HG02588 (cell line): ENCODE results near the gene PCA3.
"Not testable (repeated sequence)": the region's sequence is repeated elsewhere in the genome, so short reads cannot be mapped to it uniquely, and the experiment has no call there.

Experiments used
- ATAC-seq: cut with Tn5 transposase; IDR thresholded peaks from one replicate; pipeline ENCODE4 v1.9.1; 2021; ENCODE audit warnings: mild to moderate bottlenecking, moderate library complexity; ENCODE audit not compliant: unreplicated experiment

The PCA3 gene

DNA sequence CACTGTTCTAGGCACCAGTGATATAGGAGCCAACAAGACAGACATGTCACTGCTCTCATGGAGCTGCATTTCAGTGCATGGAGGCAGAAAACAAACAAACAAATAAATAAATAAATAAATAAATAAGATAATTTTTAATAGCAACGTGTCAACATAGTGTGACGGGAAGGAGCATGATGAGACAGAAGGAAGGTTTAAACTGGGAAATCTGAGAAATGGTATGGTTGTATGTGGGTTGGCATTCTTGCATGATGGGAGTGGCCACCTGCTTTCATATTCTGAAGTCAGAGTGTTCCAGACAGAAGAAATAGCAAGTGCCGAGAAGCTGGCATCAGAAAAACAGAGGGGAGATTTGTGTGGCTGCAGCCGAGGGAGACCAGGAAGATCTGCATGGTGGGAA is at the start of gene PCA3:
TSS of gene PCA3 (plus strand) at position 301 of the 400 bp plus-strand sequence.
- ATAC-seq: no peak

DNA sequence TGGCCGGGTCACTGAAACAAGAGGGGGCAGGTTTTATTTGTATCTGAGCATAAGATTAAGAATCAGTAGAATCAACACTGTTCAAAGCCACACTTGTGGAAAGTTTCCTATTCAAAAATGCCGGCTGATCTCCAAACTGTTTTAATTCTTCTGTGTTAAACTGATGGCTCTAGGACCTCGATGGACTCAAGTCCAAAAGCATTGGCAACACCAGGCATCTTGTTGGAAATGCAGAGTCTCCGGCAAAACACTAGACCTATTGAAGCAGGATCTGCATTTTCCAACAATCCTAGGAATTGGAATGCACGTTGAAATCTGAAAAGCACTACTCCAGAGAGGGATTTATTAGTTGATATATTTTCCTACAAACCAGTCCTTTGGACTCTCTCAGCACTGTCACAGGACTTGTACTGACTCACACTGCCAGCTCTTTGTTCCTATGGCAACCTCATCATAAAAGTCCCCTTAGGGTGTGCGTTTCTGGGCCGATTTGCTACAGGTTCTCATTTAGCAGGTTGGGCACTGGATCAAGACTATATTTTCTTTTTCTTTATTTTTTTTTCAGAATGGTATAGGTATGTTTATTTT is 48.1 kb upstream of the PCA3 start:
- no peak for ATAC-seq

DNA sequence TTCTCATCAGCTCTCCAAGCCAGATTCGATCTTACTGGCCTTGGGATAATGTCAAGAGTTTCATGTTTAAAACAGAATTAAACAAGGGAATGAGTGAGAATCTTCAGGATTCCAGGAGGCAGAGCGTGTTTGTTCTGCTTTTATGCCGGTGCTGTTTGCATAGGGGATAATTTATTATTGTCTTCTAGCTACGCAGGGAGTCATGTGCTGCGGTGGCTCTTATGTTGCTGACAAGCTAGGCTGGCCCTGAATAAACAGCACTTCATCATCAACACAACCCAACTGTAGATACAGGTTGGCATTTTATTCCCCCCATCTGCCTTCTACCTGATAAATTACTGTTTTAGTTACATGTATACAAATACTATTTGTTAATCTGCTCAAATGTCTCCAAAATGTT is 47.1 kb upstream of the PCA3 start:
- ATAC-seq: no peak

DNA sequence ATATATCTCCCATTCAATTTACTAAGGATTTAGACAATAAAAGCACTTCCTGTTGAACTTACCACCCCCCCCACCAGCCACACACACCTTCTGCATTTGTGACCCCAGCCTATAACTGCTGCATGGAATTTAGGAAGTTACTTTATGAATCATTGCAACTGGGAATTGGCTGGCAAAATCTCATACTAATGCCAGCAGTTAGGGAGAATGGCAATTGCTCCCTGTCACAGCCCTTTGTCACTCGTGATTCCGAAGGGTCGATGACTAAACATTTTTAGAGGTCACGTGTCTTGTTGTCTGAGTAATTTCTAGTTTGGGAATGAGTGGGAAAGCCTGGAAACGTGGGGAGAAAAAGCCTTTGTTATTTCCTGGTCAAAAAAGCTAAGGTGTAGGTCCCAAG is 46.6 kb upstream of the PCA3 start:
- no peak for ATAC-seq

DNA sequence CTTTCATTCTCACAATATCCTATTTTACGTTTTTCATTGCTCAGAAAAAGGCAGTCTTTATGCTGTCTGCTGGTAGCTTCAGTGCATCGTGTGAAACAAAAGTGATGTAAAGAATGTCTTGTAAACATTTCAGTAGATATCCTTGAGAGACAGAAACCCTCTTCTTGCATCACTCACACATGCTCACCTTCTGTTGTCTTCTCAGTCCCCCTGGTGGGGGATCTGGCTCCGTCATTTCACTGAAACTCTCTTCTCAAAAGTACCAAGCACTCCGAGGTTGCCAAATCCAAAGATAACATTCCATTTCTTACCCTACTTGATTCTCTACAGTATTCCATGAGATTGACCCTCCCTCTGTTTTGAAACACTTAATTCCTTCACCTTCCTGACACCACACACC is 46.1 kb upstream of the PCA3 start:
- no peak for ATAC-seq

DNA sequence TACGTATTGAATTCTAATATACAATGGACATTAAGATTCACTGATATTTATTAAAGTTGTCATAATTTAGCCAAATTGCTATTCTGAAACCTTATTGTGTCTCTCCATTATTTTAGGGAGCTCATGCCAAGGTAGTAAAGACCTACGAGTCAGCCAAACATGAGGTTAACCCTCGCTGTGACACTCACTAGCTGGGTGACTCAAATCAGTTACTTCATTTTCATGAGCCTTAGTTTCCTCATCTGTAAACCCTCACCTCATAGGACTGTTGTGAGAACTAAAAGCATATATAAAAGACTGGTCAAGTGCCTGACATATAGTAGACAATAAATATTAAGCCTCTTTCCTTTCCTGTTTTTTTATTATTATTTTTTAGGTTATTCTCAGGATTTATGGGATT is 44.0 kb upstream of the PCA3 start:
- no peak for ATAC-seq

DNA sequence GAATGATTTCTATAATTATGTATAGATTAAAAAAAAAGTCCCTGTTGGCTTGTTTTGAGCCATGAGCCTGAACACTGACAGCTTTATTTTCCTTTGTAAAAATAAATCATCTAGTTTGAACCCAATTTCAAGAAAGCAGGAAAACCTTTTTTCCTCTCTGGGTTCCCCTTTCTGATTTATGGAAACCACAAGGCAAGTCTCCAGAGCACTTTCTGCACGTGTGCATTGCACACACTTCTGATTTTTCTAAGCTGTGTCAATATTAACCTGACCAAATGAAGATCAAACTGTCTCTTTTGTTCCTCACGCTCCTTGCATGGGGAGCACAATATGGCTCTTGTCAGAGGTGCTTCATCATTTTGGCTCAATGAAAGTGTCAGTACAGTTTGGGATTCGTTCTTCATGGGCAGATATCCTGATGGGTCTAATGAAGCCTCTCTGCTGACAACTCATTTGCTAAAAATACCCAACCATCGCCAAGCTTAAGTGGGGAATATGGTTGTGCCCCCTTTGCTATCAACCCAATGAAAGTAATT is 39.2 kb upstream of the PCA3 start:
- ATAC-seq: no peak

DNA sequence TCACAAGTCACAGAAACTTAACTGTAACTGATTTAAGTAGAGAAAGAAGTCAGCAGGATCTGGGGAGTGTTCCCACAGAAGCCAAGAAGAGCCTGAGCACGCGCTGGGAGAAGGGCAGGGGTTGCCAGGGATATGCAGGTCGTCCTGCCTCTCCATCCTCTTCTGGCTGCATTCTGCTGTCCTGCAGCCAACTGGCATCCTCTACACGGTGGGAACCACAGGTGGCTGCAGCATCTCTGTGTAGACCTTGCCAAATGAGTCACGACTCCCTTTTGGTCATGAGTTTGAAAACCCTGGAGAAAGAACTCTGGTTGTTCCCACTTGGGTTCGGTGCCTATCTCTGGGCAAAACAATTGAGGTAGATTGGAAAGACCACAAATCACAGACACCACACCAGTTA is 38.4 kb upstream of the PCA3 start:
- ATAC-seq: no peak

DNA sequence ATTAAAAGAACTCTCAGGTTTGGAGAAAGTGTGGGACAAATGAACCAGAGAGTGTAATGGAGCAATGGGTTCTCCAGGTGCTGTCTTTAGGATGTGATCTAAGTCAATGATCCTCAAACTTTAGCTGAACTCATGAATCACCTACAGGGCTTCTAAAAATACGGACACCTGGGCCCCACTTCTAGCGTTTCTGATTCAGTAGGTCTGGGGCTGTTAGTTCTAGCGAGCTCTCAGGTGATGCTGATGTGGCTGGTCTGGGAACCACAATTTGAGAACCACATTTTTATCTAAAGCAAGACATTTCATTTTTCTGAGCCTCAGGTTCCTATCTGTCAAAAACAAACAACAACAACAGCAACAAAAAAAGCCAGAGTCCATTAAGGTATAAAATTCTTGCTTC is 35.1 kb upstream of the PCA3 start:
- no peak for ATAC-seq

DNA sequence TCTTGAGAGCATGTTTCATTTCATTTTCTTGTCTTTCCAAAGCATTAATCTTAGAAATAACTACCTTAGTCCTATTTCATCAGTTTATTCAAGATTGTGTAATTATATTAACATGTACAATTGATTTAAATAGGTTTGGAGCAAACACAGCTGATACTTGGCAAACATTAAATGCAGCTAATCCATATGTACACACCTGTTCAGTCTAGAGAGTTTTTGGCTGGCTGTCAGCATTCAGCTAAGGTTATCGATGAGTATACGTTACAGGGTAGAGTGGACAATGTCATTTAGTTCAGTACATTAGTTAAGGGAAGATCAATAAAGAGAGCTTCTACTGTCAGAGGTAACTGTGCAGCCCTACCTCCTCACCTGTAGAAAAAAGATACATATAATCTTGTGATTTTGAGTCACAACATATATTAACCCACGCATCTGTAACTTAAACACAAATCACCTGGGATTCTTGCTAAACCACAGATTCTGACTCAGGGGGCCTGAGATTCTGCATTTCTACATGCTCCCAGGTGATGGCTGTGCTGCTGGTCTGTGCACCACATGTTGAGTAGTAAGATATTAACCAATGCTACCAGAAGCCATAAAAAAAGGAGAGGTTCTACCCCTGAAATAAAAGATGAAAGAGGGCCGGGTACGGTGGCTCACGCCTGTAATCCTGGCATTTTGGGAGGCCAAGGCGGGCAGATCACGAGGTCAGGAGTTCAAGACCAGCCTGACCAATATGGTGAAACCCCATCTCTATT is 34.1 kb upstream of the PCA3 start:
- no peak for ATAC-seq

DNA sequence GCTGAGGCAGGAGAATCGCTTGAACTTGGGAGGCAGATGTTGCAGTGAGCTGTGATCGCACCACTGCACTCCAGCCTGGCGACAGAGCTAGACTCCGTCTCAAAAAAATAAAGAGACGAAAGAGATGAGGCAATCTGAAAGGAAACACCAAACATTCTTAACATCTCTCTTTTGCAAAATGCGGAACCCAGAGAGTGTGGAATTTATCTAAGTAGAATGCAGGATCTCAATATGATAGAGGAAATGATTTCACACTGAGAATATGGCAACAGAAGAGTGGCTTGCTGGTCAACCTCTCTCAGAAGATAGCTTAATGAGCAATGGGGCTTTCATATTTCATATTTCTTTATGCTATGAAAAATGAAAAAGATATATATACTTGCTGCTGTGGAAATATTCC is 33.4 kb upstream of the PCA3 start:
- ATAC-seq: no peak

DNA sequence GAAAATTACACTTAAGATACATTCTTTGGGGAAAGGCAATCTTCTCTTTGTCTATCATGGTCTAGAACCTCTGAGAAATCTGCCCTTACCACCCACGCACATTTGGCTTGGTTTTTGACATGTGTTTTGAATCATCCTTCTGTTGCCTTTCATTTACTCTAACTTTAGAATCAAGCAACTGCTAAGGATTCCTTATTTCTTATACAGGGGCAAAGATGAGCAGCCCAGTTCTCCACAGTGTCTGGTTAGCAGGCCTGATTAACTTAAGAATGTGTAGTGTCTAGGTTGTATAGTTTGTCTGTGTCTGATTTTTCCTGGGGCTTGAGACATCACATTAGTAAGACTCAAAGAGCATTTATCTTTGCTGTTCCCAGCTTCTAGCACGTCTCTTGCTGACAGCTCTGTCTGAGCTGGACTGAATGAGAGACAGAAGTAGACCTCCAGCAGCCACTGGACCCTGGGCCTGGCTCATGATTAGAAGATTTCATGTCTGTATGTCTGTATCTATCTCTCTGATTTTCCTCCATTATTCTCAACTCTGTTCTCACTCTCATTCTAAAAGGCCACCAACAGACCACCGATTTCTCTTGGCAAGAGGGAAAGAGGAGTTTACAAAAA is 31.8 kb upstream of the PCA3 start:
- ATAC-seq: no peak

DNA sequence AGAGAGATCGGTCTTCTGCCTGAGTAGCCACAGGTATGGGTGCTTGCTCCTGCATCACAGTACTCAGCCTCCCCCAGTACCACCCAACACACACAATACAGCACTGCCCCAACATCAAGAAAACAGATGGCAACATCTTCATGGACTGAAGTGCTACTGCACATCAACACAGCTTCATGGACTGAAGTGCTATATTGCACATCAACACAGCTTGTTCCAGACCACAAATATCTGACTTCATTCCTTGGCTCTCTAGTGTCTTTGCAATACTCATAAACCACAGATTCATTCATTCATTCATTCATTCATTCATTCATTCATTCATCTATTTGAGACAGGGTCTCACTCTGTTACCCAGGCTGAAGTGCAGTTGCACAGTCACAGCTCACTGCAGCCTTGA is 31.1 kb upstream of the PCA3 start:
- no peak for ATAC-seq

DNA sequence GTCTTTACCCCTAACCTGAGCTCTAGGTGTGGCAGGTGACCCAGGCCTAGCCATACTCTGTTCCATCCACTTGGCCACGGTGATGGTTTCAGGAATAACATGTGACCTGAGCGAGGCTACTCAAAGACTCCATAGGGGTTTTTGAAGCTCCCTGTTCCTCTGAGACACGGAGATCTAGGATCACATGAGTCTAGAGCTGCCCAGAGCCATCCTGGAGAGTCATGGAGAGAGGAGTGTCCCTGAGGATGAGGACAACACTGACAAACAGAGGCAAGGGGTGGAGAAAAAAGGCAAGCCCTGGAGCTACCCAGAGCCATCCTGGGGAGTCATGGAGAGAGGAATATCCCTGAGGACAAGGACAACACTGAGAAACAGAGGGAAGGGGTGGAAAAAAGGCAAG is 29.5 kb upstream of the PCA3 start:
- ATAC-seq: no peak

DNA sequence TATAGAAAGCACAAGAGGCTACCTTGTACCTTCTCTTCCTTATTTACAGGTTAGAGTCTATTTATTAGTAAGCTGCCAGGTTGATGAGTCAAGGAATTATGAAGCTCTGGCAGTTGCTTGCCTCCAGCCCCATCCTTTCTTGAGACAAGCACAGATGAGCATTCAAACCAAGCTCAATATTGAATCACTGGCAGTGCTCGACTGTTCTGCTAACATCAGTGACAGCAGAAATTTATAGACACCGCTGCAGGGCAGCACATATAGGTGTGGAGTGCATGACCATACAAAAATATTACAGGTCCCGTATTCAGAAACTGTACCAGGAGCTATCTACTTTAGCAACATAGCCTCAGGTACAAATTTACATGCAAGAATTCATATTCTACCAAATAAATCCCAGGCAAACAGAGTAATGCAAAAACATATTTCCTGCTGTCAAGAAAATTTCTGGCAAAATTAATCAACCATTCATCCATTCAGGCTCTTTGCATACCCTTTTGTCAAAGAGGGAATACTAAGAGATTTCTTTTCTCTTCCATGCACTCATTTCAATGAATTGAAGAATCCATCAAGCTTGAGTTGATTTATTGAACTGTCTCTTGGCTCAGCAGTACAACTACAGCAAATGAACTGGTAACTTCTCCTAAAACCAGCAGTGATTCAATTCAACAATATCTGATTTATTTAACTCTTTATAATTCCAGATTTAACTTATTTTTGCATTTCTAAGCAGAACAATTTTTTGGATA is 26.9 kb upstream of the PCA3 start:
- ATAC-seq: no peak

DNA sequence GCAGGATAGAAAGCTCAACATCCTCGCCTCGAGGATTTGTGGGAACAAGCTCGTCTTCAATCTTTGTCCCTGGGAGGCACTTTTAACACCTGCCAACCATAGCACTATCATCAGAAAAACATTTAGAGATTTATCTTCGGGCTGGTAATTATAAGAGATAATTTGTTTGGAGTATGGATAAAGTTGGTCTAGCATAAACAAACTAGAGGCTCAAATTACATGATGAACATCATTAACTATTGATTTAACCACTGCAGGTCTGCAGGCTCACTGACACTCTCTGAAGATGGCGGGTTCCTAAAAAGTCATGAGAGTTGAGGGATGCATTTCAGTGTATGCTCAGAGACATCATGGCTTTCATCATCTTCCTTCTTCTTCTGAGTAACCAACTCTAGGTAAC is 25.8 kb upstream of the PCA3 start:
- ATAC-seq: no peak

DNA sequence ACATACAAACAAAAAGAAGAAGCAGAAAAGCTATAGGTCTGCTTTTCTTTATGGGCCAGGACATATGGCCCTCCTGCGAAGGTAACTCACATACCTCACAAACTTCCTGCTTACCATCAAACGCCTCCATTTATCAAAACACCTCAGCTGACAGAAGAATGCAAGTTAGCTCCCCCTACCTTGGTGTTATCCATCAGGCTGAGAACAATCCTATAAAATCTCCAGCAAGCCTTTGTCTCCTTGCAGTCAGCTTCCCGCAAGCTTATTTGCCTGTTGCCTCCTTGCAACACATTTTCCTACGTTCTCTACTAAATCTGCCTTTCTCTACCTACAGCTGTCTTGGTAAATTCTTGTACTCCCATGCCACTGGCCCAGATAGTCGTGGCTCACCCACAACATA is 22.7 kb upstream of the PCA3 start:
- ATAC-seq: no peak

DNA sequence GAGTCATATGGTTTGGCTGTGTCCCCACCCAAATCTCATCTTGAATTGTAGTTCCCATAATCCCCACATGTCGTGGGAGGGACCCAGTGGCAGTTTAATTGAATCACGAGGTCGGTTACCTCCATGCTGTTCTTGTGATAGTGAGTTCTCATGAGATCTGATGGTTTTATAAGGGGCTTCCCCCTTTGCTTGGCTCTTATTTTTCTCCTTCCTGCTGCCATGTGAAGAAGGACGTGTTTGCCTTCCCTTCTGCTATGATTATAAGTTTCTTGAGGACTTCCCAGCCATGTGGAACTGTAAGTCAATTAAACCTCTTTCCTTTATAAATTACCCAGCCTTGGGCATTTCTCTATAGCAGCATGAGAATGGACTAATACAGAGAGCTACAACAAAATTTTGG is 21.3 kb upstream of the PCA3 start:
- not testable (repeated sequence) for ATAC-seq

DNA sequence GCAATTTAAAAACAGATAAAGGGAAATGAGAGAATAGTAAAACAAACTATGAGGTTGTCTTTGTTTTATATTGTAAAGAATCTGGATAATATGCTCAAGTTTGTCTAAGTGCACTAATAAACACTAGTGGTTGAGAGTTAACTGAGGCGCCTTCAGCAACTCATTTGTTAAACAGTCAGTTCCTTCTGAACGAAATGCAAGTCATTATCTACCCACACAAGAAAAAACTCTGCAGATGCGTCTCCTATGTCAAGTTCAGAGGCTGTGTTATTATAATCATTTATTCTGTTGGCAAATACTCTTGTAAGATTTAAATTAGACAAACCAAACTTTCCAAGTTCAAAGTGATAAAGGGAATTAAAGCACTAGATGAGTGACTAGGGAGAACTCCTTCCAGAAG is 20.3 kb upstream of the PCA3 start:
- no peak for ATAC-seq

DNA sequence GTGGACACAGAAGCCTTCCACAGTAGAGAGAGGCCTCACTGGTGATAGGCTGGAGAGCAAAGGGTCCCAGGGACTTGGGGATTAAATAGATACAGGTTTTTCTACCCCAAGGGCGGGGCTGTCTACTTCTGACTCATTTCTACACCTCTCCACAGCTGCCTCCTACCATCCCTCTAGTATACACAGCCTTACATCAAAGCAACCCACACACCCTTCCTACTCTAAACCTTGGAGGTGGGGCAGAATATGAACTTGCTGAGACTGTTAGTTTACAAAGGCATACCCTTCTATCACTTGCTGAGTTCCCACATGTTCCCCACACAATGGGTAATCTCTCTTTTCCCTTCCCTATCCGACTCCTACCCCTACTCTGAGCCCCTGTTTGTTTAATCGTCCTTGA is 19.9 kb upstream of the PCA3 start:
- no peak for ATAC-seq

DNA sequence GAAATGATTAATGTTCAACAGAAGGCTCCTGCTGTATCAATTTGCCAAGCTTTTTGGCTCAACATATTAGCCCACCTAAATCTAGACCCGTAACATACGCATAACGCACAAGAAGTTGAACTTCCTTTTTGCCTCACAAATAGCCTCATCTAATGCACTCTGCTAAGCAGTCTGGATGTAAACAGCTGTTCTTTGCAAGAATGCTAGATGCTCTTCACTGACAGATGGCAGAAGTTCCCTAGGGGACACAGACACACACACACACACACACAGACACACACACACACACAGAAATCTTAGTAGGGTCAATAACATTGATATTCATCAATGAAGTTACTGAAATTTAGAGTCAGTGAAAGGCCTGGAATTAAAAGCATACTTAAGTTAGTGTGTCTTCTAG is 13.2 kb upstream of the PCA3 start:
- no peak for ATAC-seq

DNA sequence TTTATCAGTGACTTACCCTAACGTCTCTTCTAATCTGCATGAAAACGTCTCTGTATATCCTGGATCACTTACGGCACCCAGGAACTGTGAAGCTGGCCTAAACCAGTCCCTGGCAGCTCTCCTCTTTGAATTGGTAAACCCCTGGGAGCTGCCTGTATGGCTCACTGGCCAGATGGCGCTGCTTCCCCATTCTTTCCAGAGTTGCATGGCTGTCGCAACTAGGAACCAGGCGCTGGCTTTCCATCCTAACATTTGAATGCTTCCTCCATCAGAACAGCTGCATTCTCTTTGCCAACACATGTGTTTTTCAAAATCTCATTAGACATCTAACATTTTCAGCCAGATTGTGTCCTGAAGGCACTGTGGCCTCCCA is 8.0 kb upstream of the PCA3 start:
- no peak for ATAC-seq
